Liver (tissue), 9 donors: ENCODE data around the gene U2AF1L4. TPM values are rescaled to one million over a fixed set of nuclear protein-coding genes. Genes with fewer than 3 reads are reported as not detected.
A peak's percentile ranks its signal among the peaks of the same experiment; 100 is the strongest.

Source experiments
- DNase-seq: peaks from one replicate; pipeline ENCODE4 v3.0.0-alpha.2; 2017; ENCODE audit warnings: low spot score
- H3K27ac ChIP-seq, 2 donors: one replicate each; pipeline ENCODE4 v1.7.0; 2013; ENCODE audit warnings: inconsistent platforms in 2 of 2, low read length in 2 of 2, control low read depth in 1 of 2, low read depth in 1 of 2, mild to moderate bottlenecking in 1 of 2
- H3K27me3 ChIP-seq, 4 donors: one replicate each; pipeline versions ENCODE4 v1.6.1 to v1.7.0; 2013; ENCODE audit warnings: low read length in 3 of 4, inconsistent platforms in 1 of 4, mild to moderate bottlenecking in 1 of 4, moderate library complexity in 1 of 4; ENCODE audit not compliant: control insufficient read depth in 4 of 4, insufficient read depth in 4 of 4
- H3K36me3 ChIP-seq, 4 donors: one replicate each; pipeline versions ENCODE4 v1.6.1 to v1.7.0; 2013; ENCODE audit warnings: low read length in 3 of 4, mild to moderate bottlenecking in 3 of 4, low read depth in 1 of 4, moderate library complexity in 1 of 4; ENCODE audit not compliant: control insufficient read depth in 4 of 4, insufficient read depth in 3 of 4
- H3K4me1 ChIP-seq, 4 donors: one replicate each; pipeline versions ENCODE4 v1.6.1 to v1.7.0; 2013; ENCODE audit warnings: low read length in 3 of 4, mild to moderate bottlenecking in 3 of 4, moderate library complexity in 1 of 4; ENCODE audit not compliant: control insufficient read depth in 4 of 4, insufficient read depth in 4 of 4
- H3K4me3 ChIP-seq, 3 donors: one replicate each; pipeline versions ENCODE4 v1.6.1 to v1.7.0; 2013; ENCODE audit warnings: low read length in 3 of 3, control low read depth in 1 of 3, low read depth in 1 of 3, mild to moderate bottlenecking in 1 of 3
- H3K9ac ChIP-seq, 2 donors: one replicate each; pipeline ENCODE4 v1.7.0; 2013; ENCODE audit warnings: low read length in 2 of 2, mild to moderate bottlenecking in 2 of 2, moderate library complexity in 2 of 2, control low read depth in 1 of 2, low read depth in 1 of 2
- H3K9me3 ChIP-seq, 4 donors: one replicate each; pipeline versions ENCODE4 v1.6.1 to v1.7.0; 2013; ENCODE audit warnings: low read length in 3 of 4; ENCODE audit not compliant: control insufficient read depth in 4 of 4
- EGR1 ChIP-seq, 2 donors: IDR thresholded peaks; 2 replicates each; pipeline ENCODE4 v1.6.1; 2016 to 2018; ENCODE audit warnings: antibody characterized with exemption in 2 of 2, low read depth in 2 of 2
- FOXA1 ChIP-seq: IDR thresholded peaks from 2 replicates; pipeline ENCODE4 v1.6.1; 2016; ENCODE audit warnings: antibody characterized with exemption
- FOXA2 ChIP-seq: IDR thresholded peaks from 2 replicates; pipeline ENCODE4 v1.6.1; 2016; ENCODE audit warnings: antibody characterized with exemption
- GABPA ChIP-seq, 2 donors: IDR thresholded peaks in 1 of 2; conservative IDR thresholded peaks in 1 of 2; 2 replicates each; pipeline ENCODE4 v1.6.1; 2016; ENCODE audit warnings: antibody characterized with exemption in 2 of 2, mild to moderate bottlenecking in 1 of 2, moderate library complexity in 1 of 2
- HNF4G ChIP-seq: IDR thresholded peaks from 2 replicates; pipeline ENCODE4 v1.6.1; 2016; ENCODE audit warnings: antibody characterized with exemption
- JUND ChIP-seq, 2 donors: IDR thresholded peaks; 2 replicates each; pipeline ENCODE4 v1.6.1; 2016; ENCODE audit warnings: antibody characterized with exemption in 2 of 2
- NR2F2 ChIP-seq: IDR thresholded peaks from 2 replicates; pipeline ENCODE4 v1.6.1; 2016; ENCODE audit warnings: antibody characterized with exemption
- RAD21 ChIP-seq, 2 donors: IDR thresholded peaks; 2 replicates each; pipeline ENCODE4 v1.6.1; 2016; ENCODE audit warnings: antibody characterized with exemption in 2 of 2, mild to moderate bottlenecking in 2 of 2
- RXRA ChIP-seq, 2 donors: IDR thresholded peaks; 2 replicates each; pipeline ENCODE4 v1.6.1; 2017 to 2018; ENCODE audit warnings: antibody characterized with exemption in 2 of 2, mild to moderate bottlenecking in 1 of 2
- SP1 ChIP-seq: IDR thresholded peaks from 2 replicates; pipeline ENCODE4 v1.6.1; 2018; ENCODE audit warnings: antibody characterized with exemption, mild to moderate bottlenecking
- WGBS: extraction: QIAGEN DNeasy Blood & Tissue Kit; methylation state at CpG from one replicate; pipeline ENCODE4 v1.1.7; 2013; 5-methylcytosine and 5-hydroxymethylcytosine counted together
- polyA plus RNA-seq, 2 donors: library from polyadenylated mRNA; stranded (reverse) in 1 of 2; unstranded in 1 of 2; fragments of 200-250 nt in 1 of 2; fragments of >200 nt in 1 of 2; fragmentation: Nextera tagmentation in 1 of 2; extraction: Ambion mirVana in 1 of 2; gene quantifications; one replicate each; pipeline versions ENCODE4 v1.2.1 to v1.2.3, GENCODE V29; 2013 to 2015
- total RNA-seq, 2 donors: library from RNA; depleted of rRNA; stranded (reverse); fragments of >200 nt; gene quantifications; one replicate each; pipeline ENCODE4 v1.2.3, GENCODE V29; 2014
- TF ChIP-seq, protein P1 (sequence below): IDR thresholded peaks from 2 replicates; pipeline ENCODE4 v1.6.1; 2016; ENCODE audit warnings: antibody characterized with exemption
- TF ChIP-seq, protein P2 (sequence below): IDR thresholded peaks from 2 replicates; pipeline ENCODE4 v1.6.1; 2016; ENCODE audit warnings: antibody characterized with exemption
- donor health status: healthy.
- donor health status: healthy.
- donor health status: healthy.
- donor health status: healthy.
- donor health status: healthy.

Gene U2AF1L4
- total and polyA plus RNA-seq, 4 donors = 4.5 to 36.5 (median 13.4) TPM

DNA sequence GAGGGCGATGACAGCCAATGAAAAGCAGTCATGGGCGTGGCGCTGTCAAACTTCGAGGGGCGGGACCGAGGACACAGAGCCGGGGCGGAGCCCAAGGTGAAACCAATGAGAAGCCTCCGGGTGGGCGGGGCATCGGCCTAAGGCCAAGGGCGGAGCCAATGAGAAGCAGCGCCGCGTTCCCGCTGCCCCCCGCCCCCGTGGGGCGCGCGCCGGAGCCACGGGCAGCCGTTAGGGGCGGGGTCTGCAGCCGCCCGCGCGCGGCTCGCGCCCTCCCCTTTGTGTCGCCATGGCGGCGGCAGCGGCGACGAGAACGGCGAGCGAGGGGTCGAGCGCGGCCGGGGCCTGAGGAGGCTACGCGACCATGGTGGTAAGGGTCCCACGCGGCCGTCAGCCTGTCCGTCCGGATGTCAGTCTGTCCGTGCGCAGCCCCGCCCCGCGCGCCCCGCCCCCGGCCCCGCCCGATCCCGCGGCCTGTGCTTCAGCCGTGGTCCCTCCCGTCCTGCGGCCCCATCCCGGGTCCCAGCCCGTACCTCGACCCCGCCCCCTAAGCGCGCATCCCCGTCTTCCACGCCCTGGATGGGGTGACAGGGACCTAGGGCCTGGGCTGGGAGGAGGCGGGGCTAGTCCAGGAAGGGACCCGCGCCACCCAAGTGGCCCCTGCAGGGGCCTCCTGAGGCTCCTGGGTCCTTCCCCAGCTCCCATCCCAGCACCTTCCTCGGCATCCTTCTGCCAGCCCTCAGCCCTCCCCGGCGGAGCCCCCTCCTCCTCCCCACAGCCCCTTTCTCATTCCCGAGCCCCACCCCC lies 30.3 kb upstream of the U2AF1L4 start, which contains the start of gene ARHGAP33:
TSS of gene ARHGAP33 (plus strand) at position 267 of the 804 bp plus-strand sequence. CDS start at position 362, 95 bp downstream.
- H3K27me3 ChIP-seq = no peaks in the 10 kb centered on the region
- WGBS = 3% methylated on average over 82 of the region's 82 CpGs
- no peak within 1 kb of the TSS for H3K9ac ChIP-seq
- TF ChIP-seq HNF4G = no peak
- TF ChIP-seq, protein P1, sequence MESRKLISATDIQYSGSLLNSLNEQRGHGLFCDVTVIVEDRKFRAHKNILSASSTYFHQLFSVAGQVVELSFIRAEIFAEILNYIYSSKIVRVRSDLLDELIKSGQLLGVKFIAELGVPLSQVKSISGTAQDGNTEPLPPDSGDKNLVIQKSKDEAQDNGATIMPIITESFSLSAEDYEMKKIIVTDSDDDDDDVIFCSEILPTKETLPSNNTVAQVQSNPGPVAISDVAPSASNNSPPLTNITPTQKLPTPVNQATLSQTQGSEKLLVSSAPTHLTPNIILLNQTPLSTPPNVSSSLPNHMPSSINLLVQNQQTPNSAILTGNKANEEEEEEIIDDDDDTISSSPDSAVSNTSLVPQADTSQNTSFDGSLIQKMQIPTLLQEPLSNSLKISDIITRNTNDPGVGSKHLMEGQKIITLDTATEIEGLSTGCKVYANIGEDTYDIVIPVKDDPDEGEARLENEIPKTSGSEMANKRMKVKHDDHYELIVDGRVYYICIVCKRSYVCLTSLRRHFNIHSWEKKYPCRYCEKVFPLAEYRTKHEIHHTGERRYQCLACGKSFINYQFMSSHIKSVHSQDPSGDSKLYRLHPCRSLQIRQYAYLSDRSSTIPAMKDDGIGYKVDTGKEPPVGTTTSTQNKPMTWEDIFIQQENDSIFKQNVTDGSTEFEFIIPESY = no peak
- TF ChIP-seq SP1 = peak; percentile 69
- TF ChIP-seq, protein P2, sequence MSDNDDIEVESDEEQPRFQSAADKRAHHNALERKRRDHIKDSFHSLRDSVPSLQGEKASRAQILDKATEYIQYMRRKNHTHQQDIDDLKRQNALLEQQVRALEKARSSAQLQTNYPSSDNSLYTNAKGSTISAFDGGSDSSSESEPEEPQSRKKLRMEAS = no peak
- no peak for TF ChIP-seq EGR1 (IDR thresholded peaks at IDR 0.05; ENCODE audit: low read depth in 2 of 2)
- TF ChIP-seq NR2F2 = no peak
- peak in 1 of 2 donors; percentile 25 for TF ChIP-seq RAD21 (IDR thresholded peaks at IDR 0.05)
- TF ChIP-seq FOXA1 = no peak
- peaks cover 0 to 5% (median 4%) of the 10 kb centered on the region in 4 donors for H3K4me1 ChIP-seq
- peak; percentile 99 for DNase-seq
- no peaks in the 10 kb centered on the region for H3K9me3 ChIP-seq
- H3K4me3 ChIP-seq = peak within 1 kb of the TSS in 2 of 3 donors; percentile 71 to 85
- H3K36me3 ChIP-seq = no peaks in the 10 kb centered on the region
- no peak within 1 kb of the TSS for H3K27ac ChIP-seq

DNA sequence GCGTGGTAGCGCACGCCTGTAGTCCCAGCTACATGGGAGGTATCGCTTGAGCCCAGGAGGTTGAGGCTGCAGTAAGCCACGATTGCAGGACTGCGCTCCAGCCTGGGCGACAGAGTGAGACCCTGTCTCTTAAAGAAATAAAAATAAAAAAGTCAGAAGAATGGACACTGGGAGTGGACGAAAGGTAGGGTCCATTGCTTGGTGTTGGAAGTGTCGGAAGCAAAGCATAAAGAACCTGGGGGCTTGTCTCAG lies 29.8 kb upstream of the U2AF1L4 start:
- no peak overlapping the region for H3K9ac ChIP-seq
- H3K27ac ChIP-seq = no peak overlapping the region
- no peaks in the 10 kb centered on the region for H3K9me3 ChIP-seq
- H3K36me3 ChIP-seq = no peaks in the 10 kb centered on the region
- TF ChIP-seq JUND (IDR thresholded peaks at IDR 0.05) = no peak
- TF ChIP-seq RXRA (IDR thresholded peaks at IDR 0.05) = no peak
- DNase-seq = no peak
- peaks cover 0 to 5% (median 4%) of the 10 kb centered on the region in 4 donors for H3K4me1 ChIP-seq
- peak overlapping the region in 1 of 3 donors; percentile 71 for H3K4me3 ChIP-seq
- no peaks in the 10 kb centered on the region for H3K27me3 ChIP-seq
- WGBS = 40% methylated on average over 9 of the region's 9 CpGs

DNA sequence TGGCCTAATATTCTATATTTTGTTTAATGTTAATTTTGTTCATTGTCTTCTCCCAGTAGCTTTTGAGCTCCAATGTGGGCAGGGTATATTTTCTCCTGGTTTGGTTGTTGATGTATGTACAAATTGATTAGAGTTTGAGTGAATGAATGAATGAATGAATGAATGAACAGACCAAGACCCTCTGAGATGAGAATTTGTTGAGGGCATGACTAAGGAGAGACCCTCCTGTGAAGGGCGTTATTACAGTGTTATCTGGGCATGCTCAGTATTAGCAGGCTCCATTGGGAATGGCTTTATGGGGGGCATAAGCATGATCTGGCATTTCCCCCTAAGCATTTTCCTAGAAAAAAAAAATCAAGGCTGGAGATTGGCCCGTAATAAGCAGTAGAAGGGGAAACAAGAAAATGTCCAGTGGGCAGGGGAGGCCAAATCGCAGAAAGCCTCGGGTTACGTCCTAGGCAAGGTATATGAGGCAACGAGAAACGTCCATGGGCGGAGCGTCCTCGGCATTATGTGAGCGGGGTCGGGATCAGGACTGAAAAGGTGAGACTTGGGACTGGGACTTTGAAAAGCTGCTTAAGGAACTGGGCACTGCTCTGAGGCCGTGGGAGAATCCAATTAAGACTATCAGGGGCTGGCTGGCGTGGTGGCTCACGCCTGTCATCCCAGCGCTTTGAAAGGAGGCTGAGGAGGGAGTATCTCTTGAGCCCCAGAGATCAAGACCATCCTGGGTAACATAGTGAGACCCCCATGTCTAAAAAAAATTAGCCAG lies 29.2 kb upstream of the U2AF1L4 start:
- no peaks in the 10 kb centered on the region for H3K9me3 ChIP-seq
- no peaks in the 10 kb centered on the region for H3K36me3 ChIP-seq
- H3K4me3 ChIP-seq = no peak overlapping the region
- TF ChIP-seq NR2F2 (no peak), GABPA (IDR thresholded peaks at IDR 0.05 in 1 of 2, conservative IDR thresholded peaks at IDR 0.05 in 1 of 2) (no peak), FOXA2 (no peak)
- TF ChIP-seq, protein P1 = no peak
- no peak overlapping the region for H3K9ac ChIP-seq
- 57% methylated on average over 16 of the region's 16 CpGs for WGBS
- no peaks in the 10 kb centered on the region for H3K27me3 ChIP-seq
- no peak overlapping the region for H3K27ac ChIP-seq
- peaks cover 0 to 5% (median 4%) of the 10 kb centered on the region in 4 donors for H3K4me1 ChIP-seq
- no peak for DNase-seq
